ENCODE measurements around the gene SLC15A3. TPM values are rescaled to one million over a fixed set of nuclear protein-coding genes. Genes with fewer than 3 reads are reported as not detected.

SLC15A3 gene
- total and polyA plus RNA-seq, 10 donors = 62.9 to 139 (median 115) TPM

- peak; percentile 70 for DNase-seq
- Histone ChIP-seq H3K9me3 (no peaks in the 10 kb centered on the region), H3K27ac (peak overlapping the region in 2 of 8 donors; percentile 1 to 23), H3K4me3 (no peak overlapping the region), H3K36me3 (peaks cover 3 to 71% (median 55%) of the 10 kb centered on the region in 6 donors), H3K4me1 (peaks cover under 1 to 58% (median 25%) of the 10 kb centered on the region in 6 donors), H3K27me3 (replicated peaks in 1 of 7) (no peaks in the 10 kb centered on the region)
- WGBS, 5 donors = 83 to 95% (median 93%) methylated on average over 2 to 8 of the region's 8 CpGs
- TF ChIP-seq POLR2A (IDR thresholded peaks at IDR 0.05) = no peak
- peak in 2 of 3 donors; percentile 14 to 52 for TF ChIP-seq POLR2AphosphoS5 (IDR thresholded peaks at IDR 0.05)
- TF ChIP-seq CTCF (IDR thresholded peaks at IDR 0.05 in 8 of 11, conservative IDR thresholded peaks at IDR 0.05 in 3 of 11) = no peak
- intact Hi-C loops (cut with DNase I; ENCODE audit: low total_unique reads) = no loop called here
Observed at GRCh38 chr11:60937811-60938210, 14.2 kb downstream of the SLC15A3 start.

GRCh38 chr11:60937144-60937527 lies 14.8 kb downstream of the SLC15A3 start:
- intact Hi-C loops (cut with DNase I; ENCODE audit: low total_unique reads) = no loop called here
- H3K36me3 ChIP-seq = peaks cover 3 to 64% (median 51%) of the 10 kb centered on the region in 6 donors
- peak overlapping the region in 3 of 8 donors; percentile 6 to 56 (median 23) for H3K27ac ChIP-seq
- peaks cover 3 to 58% (median 26%) of the 10 kb centered on the region in 6 donors for H3K4me1 ChIP-seq
- no peak for TF ChIP-seq POLR2A (IDR thresholded peaks at IDR 0.05)
- TF ChIP-seq POLR2AphosphoS5 (IDR thresholded peaks at IDR 0.05) = peak in 2 of 3 donors; percentile 46 to 54
- H3K27me3 ChIP-seq (replicated peaks in 1 of 7) = no peaks in the 10 kb centered on the region
- peak; percentile 72 for DNase-seq
- no peaks in the 10 kb centered on the region for H3K9me3 ChIP-seq
- WGBS, 5 donors = 60 to 86% (median 74%) methylated on average over 12 of the region's 12 CpGs
- H3K4me3 ChIP-seq = no peak overlapping the region

- H3K9me3 ChIP-seq = no peaks in the 10 kb centered on the region
- peak overlapping the region in 2 of 8 donors; percentile 6 to 56 for H3K27ac ChIP-seq
- no peaks in the 10 kb centered on the region for H3K27me3 ChIP-seq (replicated peaks in 1 of 7)
- peaks cover 3 to 59% (median 45%) of the 10 kb centered on the region in 6 donors for H3K36me3 ChIP-seq
- H3K4me1 ChIP-seq = peaks cover 0 to 58% (median 24%) of the 10 kb centered on the region in 6 donors
- peak; percentile 75 for DNase-seq
- no peak overlapping the region for H3K4me3 ChIP-seq
- TF ChIP-seq CTCF (IDR thresholded peaks at IDR 0.05 in 8 of 11, conservative IDR thresholded peaks at IDR 0.05 in 3 of 11) (no peak), POLR2AphosphoS5 (IDR thresholded peaks at IDR 0.05) (peak in 2 of 3 donors; percentile 22 to 52)
- intact Hi-C loops (cut with DNase I; ENCODE audit: low total_unique reads) = no loop called here
- 88 to 93% (median 89%) methylated on average over 7 to 18 of the region's 18 CpGs for WGBS, 5 donors
Observed at GRCh38 chr11:60936467-60937143, 15.4 kb downstream of the SLC15A3 start.

GRCh38 chr11:60935676-60936442 lies 16.1 kb downstream of the SLC15A3 start:
- peak; percentile 81 for DNase-seq
- 77 to 88% (median 87%) methylated on average over 15 to 27 of the region's 27 CpGs for WGBS, 5 donors

More at GRCh38 chr11:60935676-60936442, 16.1 kb downstream of the SLC15A3 start:
- H3K36me3 ChIP-seq = peaks cover 0 to 52% (median 38%) of the 10 kb centered on the region in 6 donors
- peaks cover 0 to 59% (median 28%) of the 10 kb centered on the region in 6 donors for H3K4me1 ChIP-seq
- TF ChIP-seq POLR2A (IDR thresholded peaks at IDR 0.05) = no peak
- TF ChIP-seq POLR2AphosphoS5 (IDR thresholded peaks at IDR 0.05) = peak; percentile 29 to 70 (median 54)
- TF ChIP-seq CTCF (IDR thresholded peaks at IDR 0.05 in 8 of 11, conservative IDR thresholded peaks at IDR 0.05 in 3 of 11) = no peak
- H3K4me3 ChIP-seq = no peak overlapping the region
- intact Hi-C loops (cut with DNase I; ENCODE audit: low total_unique reads) = no loop called here
- no peaks in the 10 kb centered on the region for H3K9me3 ChIP-seq
- H3K27me3 ChIP-seq (replicated peaks in 1 of 7) = no peaks in the 10 kb centered on the region
- H3K27ac ChIP-seq = peak overlapping the region in 3 of 8 donors; percentile 21 to 56 (median 32)
